DND-41 (cell line): ENCODE results near the gene MAZ.
"Not testable (repeated sequence)": the region's sequence is repeated elsewhere in the genome, so short reads cannot be mapped to it uniquely, and the experiment has no call there.

Experiments used
- ATAC-seq: fragments of 200-7000 bp; cut with Tn5 transposase; 3 replicates; pipeline ENCODE4 v1.9.1; 2021; ENCODE audit warnings: low read depth; ENCODE audit not compliant: insufficient read depth
- DNase-seq: peaks from one replicate; pipeline ENCODE4 v3.0.0-alpha.2; 2020
- H2AFZ ChIP-seq: 2 replicates; pipeline ENCODE4 v1.6.0; 2012; ENCODE audit warnings: low read depth, low read length
- H3K27ac ChIP-seq: 2 replicates; pipeline ENCODE4 v1.5.1; 2012; ENCODE audit warnings: low read length, inconsistent platforms
- H3K27me3 ChIP-seq: fragments of 200-600 bp; sonication (generic); 2 replicates; pipeline ENCODE4 v1.6.0; 2012; ENCODE audit warnings: low read length, mild to moderate bottlenecking, inconsistent platforms; ENCODE audit not compliant: insufficient read depth, poor library complexity
- H3K36me3 ChIP-seq: 2 replicates; pipeline ENCODE4 v1.5.1; 2012; ENCODE audit warnings: low read length, inconsistent platforms; ENCODE audit not compliant: insufficient read depth
- H3K4me1 ChIP-seq: 2 replicates; pipeline ENCODE4 v1.5.1; 2012; ENCODE audit warnings: mild to moderate bottlenecking, low read length; ENCODE audit not compliant: insufficient read depth
- H3K4me2 ChIP-seq: 2 replicates; pipeline ENCODE4 v1.6.0; 2012; ENCODE audit warnings: mild to moderate bottlenecking, moderate library complexity, low read length, inconsistent platforms; ENCODE audit not compliant: insufficient read depth
- H3K4me3 ChIP-seq, 2 experiments: fragments of 200-600 bp in 1 of 2; shearing (Covaris generic) in 1 of 2; 2 replicates each; pipeline ENCODE4 v1.5.1; 2012 to 2016; ENCODE audit warnings: inconsistent platforms in 2 of 2, low read length in 2 of 2, mild to moderate bottlenecking in 2 of 2, low read depth in 1 of 2, moderate library complexity in 1 of 2
- H3K79me2 ChIP-seq: 2 replicates; pipeline ENCODE4 v1.6.0; 2012; ENCODE audit warnings: low read length, inconsistent platforms; ENCODE audit not compliant: insufficient read depth
- H3K9ac ChIP-seq: 2 replicates; pipeline ENCODE4 v1.6.0; 2012; ENCODE audit warnings: low read depth, mild to moderate bottlenecking, inconsistent platforms, low read length, moderate library complexity
- H3K9me3 ChIP-seq: 2 replicates; pipeline ENCODE4 v1.5.1; 2012; ENCODE audit warnings: low read length, moderate library complexity, mild to moderate bottlenecking, inconsistent platforms; ENCODE audit not compliant: insufficient read depth, severe bottlenecking
- H4K20me1 ChIP-seq: 2 replicates; pipeline ENCODE4 v1.6.0; 2012; ENCODE audit warnings: low read length; ENCODE audit not compliant: insufficient read depth
- EZH2 ChIP-seq: IDR thresholded peaks from 3 replicates; pipeline ENCODE4 v1.6.1; 2012; ENCODE audit warnings: borderline replicate concordance, low read depth, mild to moderate bottlenecking, moderate library complexity, low read length, inconsistent platforms; ENCODE audit not compliant: severe bottlenecking
- TF ChIP-seq, protein P1 (sequence below): IDR thresholded peaks from 2 replicates; pipeline ENCODE4 v1.5.1; 2012; ENCODE audit warnings: borderline replicate concordance, low read length, moderate library complexity, mild to moderate bottlenecking; ENCODE audit not compliant: poor library complexity, severe bottlenecking; ENCODE audit errors: extremely low read depth

Gene MAZ

DNA sequence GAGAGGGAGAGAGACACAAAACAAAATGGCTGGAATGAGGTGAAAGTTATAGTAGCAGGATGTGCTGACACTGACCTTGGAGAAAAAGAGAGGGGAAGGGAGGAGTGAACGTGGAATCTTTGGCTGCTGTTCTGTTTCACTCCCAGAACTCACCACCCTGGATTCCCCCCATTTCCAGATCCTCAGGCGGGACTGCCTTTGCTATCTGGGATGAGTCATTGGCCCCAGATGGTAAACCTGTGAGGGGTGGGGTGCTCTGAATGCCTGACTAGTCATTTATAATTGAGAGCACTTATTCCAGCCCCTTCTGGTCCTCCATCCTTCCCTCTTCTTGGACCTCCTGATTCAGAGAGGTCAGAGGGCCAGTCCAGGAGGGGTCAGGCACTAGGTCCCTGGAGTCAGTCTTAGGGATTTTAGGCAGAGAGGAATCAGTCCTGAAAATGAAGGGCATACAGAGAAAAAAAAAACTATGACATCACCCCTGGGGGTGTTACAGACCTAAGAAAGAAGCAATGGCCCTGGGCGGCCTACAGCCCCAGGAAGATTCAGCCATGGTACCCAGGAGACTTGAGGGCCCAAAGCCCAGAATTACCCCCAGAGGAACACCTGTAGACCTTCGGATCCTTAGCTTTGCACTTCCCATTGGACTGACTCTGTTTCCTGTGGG is 30.5 kb upstream of the MAZ start:
- Histone ChIP-seq H3K4me1 (no peaks in the 10 kb centered on the region), H3K27ac (no peak overlapping the region), H3K4me3 (no peak overlapping the region), H2AFZ (no peak overlapping the region), H3K9ac (no peak overlapping the region), H3K79me2 (no peaks in the 10 kb centered on the region), H3K36me3 (no peaks in the 10 kb centered on the region), H3K4me2 (no peak overlapping the region), H3K27me3 (no peaks in the 10 kb centered on the region), H4K20me1 (no peaks in the 10 kb centered on the region), H3K9me3 (no peaks in the 10 kb centered on the region)
- TF ChIP-seq, protein P1, sequence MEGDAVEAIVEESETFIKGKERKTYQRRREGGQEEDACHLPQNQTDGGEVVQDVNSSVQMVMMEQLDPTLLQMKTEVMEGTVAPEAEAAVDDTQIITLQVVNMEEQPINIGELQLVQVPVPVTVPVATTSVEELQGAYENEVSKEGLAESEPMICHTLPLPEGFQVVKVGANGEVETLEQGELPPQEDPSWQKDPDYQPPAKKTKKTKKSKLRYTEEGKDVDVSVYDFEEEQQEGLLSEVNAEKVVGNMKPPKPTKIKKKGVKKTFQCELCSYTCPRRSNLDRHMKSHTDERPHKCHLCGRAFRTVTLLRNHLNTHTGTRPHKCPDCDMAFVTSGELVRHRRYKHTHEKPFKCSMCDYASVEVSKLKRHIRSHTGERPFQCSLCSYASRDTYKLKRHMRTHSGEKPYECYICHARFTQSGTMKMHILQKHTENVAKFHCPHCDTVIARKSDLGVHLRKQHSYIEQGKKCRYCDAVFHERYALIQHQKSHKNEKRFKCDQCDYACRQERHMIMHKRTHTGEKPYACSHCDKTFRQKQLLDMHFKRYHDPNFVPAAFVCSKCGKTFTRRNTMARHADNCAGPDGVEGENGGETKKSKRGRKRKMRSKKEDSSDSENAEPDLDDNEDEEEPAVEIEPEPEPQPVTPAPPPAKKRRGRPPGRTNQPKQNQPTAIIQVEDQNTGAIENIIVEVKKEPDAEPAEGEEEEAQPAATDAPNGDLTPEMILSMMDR = no peak
- TF ChIP-seq EZH2 = no peak
- ATAC-seq (no peak), DNase-seq (no peak)

DNA sequence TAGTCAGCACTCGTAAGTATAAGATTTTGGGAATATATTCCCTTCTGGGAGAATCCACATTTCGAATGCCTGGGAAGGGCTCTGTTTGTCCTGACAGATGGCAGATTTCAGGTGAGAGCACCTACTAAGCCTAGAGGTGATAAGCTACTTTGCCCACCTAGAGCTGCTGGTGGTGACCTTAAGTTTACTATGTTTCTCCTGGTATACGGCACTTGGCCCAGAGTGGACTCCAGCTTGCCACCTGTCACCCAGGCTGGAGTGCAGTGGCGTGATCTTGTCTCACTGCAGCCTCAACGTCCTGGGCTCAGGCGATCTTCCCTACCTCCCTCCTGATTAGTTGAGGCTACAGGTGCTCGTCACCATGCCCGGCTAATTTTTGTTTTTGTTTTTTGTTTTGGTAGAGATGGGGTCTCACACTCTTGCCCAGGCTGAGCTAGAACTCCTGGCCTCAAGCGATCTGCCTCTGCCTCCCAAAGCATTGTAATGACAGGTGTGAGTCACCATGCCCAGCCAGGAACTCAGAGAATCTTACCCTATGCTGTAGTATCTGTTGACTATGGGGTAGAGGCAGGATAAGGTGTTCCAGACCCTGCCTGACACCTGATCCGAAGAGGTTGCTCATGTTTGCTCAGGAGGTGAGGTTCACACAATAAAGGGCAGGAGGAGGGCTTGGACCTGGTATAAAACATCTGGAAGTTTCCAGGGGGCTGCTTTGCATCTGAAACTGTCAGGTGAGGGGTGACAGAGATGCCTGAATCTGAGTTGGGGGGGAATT is 28.6 kb upstream of the MAZ start, which contains the start of gene ZG16:
ZG16 (plus strand) TSS at position 681 of the 775 bp plus-strand sequence. CDS start 1,011 bp downstream, outside the sequence.
- Histone ChIP-seq H3K4me3 (no peak within 1 kb of the TSS), H3K36me3 (no peaks in the 10 kb centered on the region), H3K4me1 (no peaks in the 10 kb centered on the region), H3K79me2 (no peaks in the 10 kb centered on the region), H3K27me3 (no peaks in the 10 kb centered on the region), H2AFZ (no peak within 1 kb of the TSS), H3K27ac (no peak within 1 kb of the TSS), H4K20me1 (no peaks in the 10 kb centered on the region), H3K4me2 (no peak within 1 kb of the TSS), H3K9me3 (no peaks in the 10 kb centered on the region), H3K9ac (no peak within 1 kb of the TSS)
- ATAC-seq (no peak), DNase-seq (no peak)
- TF ChIP-seq, protein P1 = no peak
- TF ChIP-seq EZH2 = no peak

DNA sequence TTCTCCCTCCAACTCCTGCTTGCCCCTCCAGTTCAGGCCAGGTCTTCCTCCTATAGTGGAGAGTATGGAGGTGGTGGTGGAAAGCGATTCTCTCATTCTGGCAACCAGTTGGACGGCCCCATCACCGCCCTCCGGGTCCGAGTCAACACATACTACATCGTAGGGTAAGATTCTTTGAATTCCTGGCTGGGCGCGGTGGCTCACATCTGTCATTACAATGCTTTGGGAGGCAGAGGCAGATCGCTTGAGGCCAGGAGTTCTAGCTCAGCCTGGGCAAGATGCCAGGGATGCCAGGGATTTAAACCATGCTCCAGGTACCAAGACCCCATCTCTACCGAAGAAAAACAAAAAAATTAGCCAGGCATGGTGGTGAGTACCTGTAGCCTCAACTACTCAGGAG is 26.9 kb upstream of the MAZ start:
- no peaks in the 10 kb centered on the region for H3K79me2 ChIP-seq
- no peaks in the 10 kb centered on the region for H4K20me1 ChIP-seq
- no peak overlapping the region for H3K4me2 ChIP-seq
- no peaks in the 10 kb centered on the region for H3K4me1 ChIP-seq
- no peak overlapping the region for H3K27ac ChIP-seq
- no peak overlapping the region for H3K9ac ChIP-seq
- H3K36me3 ChIP-seq = no peaks in the 10 kb centered on the region
- no peak overlapping the region for H3K4me3 ChIP-seq
- no peaks in the 10 kb centered on the region for H3K9me3 ChIP-seq
- no peaks in the 10 kb centered on the region for H3K27me3 ChIP-seq
- DNase-seq (no peak), ATAC-seq (no peak)
- H2AFZ ChIP-seq = no peak overlapping the region
- TF ChIP-seq, protein P1 = no peak
- TF ChIP-seq EZH2 = no peak

DNA sequence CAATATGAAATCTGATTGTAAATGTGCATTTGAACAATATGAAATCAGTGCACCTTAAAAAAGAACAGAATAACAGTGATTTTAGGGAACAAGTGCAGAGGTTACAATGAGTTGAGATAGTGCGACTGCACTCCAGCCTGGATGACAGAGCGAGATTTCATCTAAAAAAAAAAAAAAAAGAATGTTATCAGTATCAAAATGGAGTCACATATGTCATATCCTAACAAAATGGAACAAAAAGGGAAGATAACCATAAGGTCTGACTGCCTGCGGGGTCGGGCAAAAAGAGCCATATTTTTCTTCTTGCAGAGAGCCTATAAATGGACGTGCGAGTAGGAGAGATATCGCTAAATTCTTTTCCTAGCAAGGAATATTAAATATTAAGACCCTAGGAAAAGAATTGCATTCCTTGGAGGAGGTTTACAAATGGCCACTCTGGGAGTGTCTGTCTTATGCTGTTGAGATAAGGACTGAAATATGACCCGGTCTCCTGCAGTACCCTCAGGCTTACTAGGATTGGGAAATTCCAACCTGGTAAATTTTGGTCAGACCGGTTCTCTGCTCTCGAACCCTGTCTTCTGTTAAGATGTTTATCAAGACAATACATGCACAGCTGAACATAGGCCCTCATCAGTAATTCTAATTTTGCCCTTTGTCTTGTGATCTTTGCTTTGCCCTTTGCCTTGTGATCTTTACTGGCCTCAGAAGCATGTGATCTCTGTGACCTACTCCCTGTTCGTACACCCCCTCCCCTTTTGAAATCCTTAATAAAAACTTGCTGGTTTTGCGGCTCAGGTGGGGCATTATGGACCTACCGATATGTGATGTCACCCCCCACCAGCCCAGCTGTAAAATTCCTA is 23.0 kb upstream of the MAZ start:
- not testable (repeated sequence) for H4K20me1 ChIP-seq, H3K9me3 ChIP-seq, H3K4me3 ChIP-seq, H3K4me1 ChIP-seq, H3K79me2 ChIP-seq, H3K27me3 ChIP-seq, DNase-seq, H3K9ac ChIP-seq, H2AFZ ChIP-seq, H3K27ac ChIP-seq, H3K4me2 ChIP-seq, ATAC-seq, H3K36me3 ChIP-seq
